IPS DF 4.7 (cell line): ENCODE results near the gene CYP4A11.
"Not testable (repeated sequence)": the region's sequence is repeated elsewhere in the genome, so short reads cannot be mapped to it uniquely, and the experiment has no call there.

Experiments
- DNase-seq: peaks from one replicate; pipeline ENCODE4 v3.0.0-alpha.2; 2013; ENCODE audit warnings: low spot score; ENCODE audit errors: extremely low read depth

Gene CYP4A11, protein sequence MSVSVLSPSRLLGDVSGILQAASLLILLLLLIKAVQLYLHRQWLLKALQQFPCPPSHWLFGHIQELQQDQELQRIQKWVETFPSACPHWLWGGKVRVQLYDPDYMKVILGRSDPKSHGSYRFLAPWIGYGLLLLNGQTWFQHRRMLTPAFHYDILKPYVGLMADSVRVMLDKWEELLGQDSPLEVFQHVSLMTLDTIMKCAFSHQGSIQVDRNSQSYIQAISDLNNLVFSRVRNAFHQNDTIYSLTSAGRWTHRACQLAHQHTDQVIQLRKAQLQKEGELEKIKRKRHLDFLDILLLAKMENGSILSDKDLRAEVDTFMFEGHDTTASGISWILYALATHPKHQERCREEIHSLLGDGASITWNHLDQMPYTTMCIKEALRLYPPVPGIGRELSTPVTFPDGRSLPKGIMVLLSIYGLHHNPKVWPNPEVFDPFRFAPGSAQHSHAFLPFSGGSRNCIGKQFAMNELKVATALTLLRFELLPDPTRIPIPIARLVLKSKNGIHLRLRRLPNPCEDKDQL

DNA sequence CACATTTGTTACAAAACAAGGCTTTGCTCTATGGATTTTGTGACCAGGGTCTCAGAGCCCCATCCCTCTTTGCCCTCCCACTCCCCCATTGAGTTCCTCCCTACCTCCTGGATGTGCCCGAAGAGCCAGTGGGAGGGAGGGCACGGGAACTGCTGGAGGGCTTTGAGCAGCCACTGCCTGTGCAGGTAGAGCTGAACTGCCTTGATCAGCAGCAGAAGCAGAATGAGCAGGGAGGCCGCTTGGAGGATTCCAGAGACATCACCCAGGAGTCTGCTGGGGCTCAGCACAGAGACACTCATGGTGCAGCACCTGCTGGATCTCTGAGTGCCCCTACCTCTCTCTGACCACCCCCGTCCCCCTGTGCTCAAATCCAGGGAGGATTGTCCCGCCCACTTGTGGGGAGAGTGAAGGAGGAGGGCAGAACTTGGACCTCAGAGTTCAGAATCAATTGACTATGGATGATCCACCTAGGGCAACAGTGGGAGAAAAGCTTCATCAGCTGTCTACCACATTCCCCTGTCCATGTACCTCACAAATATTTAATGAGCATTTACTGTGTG lies at the start of gene CYP4A11:
TSS of gene CYP4A11 (minus strand) at position 342 of the 560 bp plus-strand sequence. CDS start at position 299, 43 bp downstream.
- DNase-seq: no peak

DNA sequence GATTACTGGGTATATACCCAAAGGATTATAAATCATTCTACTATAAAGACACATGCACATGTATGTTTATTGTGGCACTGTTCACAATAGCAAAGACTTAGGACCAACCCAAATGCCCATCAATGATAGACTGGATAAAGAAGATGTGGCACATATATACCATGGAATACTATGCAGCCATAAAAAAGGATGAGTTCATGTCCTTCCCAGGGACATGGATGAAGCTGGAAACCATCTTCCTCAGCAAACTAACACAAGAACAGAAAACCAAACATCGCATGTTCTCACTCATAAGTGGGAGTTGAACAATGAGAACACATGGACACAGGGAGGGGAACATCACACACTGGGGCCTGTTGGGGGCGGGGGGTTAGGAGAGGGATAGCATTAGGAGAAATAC lies 49.3 kb upstream of the CYP4A11 start:
- DNase-seq: not testable (repeated sequence)

DNA sequence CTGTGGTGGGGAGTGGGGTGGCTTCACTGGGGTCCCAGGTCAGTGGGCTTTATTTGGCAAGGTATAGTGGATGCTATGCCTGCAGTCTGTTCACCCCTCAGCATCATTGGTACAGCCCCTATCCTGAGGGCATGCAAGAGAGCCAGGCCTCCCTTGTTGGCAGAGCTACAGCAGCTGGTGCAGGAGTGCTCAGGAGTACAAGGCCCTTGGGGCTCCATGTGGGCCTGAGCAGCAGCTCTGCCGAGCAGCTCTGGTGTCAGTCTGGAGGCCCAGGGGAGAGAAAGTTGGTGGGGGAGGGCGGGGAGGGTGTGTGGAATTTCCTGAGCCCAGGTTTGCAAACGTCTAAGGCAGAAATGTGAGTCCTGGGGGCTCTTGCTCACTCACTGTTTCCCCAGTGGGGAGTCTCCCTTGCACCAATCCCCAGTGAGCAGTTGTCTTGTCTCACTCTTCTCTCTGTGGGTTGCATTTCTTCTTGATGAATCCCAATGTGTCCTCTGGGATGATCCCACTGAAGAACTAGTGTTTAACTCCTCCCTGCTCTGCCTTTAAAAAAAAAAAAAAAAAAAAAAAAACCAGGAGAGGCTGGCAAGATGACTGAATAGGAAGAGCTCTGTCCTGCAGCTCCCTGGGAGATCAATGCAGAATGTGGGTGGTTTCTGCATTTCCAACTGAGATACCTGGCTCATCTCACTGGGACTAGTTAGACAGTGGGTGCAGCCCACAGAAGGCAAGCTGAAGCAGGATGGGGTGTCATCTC lies 42.7 kb upstream of the CYP4A11 start:
- no peak for DNase-seq

DNA sequence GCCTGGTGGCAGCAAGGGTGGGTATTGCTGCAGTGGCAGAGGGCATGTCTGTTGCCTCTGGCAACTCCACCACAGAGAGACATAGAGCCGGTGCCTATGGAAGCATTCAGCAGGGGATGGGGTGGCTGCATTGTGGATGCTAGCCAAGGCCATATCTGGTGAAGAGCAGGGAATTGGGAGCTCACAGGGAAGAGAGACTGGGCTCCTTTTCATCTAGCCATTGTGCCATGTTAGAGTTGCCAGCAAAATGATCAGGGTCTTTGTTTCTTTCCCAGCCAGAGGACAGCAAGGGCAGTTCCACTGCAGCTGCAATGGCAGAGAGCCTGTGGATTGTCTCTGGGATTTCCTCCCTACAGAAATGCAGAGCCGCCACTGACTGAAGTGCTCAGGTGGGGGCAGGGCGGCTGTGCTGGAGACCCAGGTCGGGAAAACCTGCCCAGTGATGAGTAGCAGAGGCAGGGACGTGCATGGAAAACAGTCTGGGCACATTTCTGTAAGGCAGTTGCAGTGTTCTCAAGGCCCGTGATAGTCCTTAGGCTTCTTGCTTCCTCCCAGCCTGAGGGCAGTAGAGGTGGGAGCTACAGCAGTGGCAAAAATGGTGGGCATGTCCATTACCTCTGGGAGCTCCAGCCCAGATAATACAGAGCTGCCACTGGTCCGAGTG lies 42.0 kb upstream of the CYP4A11 start:
- no peak for DNase-seq

DNA sequence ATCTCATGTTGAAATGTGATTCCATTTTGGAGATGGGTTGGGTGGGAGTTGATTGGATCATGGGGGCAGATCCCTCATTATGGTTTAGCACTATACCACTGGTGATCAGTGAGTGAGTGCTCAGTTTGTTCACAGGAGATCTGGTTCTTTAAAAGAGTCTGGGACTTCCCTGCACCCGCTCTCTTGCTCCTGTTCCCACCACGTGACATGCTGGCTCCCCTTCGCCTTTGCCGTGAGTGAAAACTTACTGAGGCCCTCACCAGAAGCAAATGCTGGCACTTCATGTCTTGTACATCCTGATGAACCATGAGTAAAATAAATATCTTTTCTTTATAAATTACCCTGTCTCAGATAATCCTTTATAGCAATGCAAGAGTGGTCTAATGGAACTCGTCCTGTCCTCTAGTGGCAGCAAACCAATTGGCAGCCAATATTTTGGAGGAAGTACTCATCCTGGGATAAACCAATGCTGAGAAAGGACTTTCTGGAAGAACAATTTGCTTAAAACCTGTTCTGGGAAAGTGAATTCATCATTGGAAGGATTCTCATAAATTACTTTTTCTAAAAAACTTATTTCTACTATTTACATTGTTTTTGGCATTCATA lies 27.8 kb upstream of the CYP4A11 start:
- no peak for DNase-seq

DNA sequence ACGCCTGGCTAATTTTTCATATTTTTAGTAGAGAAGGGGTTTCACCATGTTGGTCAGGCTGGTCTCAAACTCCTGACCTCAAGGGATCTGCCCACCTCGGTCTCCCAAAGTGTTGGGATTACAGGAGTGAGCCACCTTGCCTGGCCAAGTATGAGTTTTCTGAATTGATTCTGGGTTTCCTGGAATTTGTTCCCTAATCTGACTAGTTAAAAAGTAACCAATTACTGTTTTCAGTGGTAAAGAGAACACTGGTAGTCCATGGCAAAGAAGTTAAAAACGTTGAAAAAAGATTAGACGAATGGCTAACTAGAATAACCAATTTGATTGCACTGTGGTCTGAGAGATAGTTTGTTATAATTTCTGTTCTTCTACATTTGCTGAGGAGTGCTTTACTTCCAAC lies 21.0 kb upstream of the CYP4A11 start:
- not testable (repeated sequence) for DNase-seq

DNA sequence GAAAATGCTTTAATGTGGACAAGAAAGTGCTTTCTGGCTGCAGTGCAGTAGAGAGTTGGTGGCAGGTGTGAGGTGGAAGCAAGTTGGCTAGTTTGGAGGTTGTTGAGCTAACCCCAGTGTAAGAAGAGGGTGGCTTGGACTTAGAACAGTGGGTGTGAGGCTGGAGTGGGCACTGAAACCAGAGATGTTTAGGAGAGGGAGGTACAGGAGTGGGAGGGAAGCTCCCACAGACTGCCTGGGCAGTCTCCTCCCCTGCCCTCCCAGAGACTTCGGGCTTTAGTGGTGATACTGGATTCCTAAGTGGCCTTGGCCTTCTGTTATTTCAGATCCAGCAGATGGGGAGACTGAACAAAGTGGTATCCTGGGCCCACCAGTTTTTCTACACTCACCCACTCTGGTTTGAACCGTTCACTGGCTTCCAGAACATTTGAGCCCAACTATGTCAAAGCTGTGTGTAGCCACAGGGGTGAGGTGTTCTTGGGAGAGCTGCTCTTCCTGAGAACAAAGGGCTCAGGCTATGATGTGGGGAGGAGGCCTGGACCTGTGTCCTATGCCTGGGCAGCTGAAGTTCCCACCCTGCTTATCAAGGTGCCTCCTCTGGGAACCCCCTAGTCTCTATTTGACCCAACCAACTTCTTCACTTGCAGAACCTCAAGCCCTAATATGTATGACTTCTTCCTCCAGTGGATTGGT lies 19.9 kb upstream of the CYP4A11 start:
- DNase-seq: no peak

DNA sequence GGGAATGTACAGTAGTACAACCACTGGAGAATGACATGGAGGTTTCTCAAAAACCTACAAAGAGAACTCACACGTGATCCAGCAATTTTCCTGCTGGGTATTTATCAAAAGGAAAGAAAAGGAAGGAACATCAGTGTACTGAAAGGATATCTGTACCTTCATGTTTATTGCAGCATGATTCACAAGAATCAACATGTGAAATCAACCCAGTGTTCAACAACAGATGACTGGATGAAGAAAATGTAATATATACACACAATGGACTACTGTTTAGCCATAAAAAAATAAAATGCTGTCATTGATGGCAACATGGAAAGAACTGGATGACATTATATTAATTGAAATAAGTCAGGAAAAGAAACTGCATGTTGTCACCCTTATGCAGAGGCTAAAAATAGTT lies 19.0 kb upstream of the CYP4A11 start:
- no peak for DNase-seq

DNA sequence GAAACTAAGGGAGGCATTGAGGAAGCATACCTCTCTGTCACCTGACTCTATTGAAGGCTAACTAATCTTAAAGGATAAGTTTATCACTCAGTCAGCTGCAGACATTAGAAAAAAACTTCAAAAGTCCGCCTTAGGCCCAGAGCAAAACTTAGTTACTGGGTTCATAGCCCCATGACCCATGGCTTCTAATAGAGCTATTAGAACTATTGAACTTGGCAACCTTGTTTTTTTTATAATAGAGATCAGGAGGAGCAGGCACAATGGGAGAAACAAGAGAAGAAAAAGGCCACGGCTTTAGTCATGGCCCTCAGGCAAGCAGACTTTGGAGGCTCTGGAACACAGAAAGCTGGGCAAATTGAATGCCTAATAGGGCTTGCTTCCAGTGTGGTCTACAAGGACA lies 13.8 kb upstream of the CYP4A11 start:
- not testable (repeated sequence) for DNase-seq

DNA sequence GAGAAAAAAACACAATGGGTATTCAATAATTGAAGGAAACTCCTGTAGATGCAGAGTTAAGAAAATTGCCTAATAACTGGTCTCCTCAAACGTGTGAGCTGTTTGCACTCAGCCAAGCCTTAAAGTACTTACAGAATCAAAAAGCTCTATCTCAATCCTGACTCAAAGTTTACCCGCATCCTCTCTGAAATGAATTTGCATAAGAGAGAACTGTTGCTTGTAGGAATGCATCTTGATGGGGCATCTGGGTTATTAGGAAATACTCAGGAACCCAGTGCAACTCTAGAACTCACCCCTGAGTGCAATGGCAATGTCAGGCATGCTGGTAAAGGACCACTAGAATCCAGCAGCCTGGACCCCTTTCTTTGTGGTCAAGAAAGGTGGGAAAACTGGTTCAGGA lies 12.6 kb upstream of the CYP4A11 start:
- not testable (repeated sequence) for DNase-seq

DNA sequence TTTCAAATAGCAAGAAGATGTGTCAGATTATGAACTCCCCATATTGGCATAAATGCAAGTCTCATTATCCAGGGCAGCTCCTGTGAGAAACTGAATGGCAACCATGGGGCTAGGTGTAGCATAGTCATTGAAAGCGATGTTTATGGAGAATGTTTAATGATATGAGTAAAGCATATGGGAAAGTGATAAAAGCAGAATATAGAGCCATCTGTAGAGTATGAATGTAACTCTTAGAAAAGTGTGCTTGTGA lies 8.1 kb upstream of the CYP4A11 start:
- DNase-seq: not testable (repeated sequence)

DNA sequence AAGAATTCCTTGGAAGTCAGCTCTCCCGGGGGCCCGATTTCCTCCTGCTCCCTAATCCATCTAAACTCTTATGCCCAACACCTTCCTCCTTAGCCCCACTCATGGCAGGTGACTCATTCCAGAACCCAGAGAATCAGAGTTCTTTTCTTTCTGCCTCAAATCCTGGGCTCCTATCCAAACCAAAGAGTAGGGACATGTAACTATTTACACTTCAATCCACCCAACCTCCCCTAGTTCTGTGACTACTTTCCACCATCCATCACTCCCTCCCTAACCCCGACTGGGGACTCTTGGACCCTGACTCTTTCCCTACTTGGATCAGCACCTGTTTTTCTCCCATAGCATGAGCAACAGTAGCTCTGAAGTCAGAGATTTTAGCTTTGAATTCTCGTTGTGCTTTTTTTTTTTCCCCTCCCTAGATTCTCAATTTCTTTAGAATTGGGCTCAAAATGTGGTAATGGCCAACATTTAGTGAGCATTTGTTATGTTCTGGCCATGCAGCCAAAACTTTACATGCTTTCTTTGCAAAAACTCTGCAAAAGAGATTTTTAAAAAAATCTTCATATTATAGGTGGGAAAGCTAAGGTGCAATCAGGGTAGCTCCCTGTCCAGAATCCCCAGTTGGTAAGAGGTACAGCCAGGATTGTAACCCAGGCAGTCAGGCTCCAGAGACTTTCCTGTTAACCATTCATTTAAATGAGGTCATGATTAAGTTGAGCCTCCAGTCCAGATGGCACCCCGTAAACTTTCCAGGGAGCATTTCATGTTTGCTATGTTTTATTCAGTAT lies 7.5 kb upstream of the CYP4A11 start:
- DNase-seq: no peak

DNA sequence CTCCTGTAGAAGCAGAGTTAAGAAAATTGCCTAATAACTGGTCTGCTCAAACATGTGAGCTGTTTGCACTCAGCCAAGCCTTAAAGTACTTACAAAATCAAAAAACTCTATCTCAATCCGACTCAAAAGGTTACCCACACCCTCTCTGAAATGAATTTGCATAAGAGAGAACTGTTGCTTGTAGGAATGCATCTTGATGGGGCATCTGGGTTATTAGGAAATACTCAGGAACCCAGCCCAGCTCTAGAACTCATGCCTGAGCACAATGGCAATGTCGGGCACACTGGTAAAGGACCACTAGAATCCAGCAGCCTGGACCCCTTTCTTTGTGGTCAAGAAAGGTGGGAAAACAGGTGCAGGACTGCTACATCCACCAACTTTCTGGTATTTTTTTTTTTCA lies 6.4 kb upstream of the CYP4A11 start:
- not testable (repeated sequence) for DNase-seq

DNA sequence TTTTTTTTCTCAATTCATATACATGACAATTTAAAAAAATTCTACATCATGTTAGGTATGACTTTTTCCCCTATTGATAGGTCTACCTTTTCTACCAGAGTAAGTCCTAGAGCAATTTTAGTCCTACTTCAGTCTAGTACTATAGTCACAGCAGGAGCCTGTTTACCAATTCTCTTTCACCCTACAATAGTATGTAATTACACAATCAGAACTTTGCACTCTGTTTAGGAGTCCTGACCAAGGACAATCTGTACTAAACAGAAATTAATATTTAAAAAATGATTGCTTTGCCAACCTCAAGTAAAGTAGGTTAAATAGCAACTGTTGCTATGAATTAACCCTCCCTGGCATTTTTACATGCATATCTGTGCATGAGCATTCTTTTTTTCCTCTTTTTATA lies 810 bp upstream of the CYP4A11 start:
- no peak for DNase-seq

DNA sequence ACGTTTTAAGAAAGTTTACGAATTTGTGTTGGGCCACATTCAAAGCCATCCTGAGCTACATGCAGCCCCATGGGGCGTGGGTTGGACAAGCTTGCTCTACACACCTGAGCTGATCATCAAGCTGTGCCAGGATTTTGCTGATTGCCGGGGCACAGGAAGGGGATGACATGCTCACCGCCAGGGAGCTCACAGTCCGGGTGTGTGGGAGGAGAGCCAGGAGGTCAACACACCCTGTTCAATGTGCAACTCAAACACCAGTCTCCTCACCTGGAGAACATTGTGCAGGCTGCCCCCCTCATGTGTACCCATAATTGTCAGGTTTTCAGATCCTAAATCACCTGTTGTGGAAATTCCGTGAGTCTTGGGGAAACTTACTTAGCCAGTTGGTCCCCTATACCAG lies 969 bp downstream of the CYP4A11 start:
- no peak for DNase-seq

DNA sequence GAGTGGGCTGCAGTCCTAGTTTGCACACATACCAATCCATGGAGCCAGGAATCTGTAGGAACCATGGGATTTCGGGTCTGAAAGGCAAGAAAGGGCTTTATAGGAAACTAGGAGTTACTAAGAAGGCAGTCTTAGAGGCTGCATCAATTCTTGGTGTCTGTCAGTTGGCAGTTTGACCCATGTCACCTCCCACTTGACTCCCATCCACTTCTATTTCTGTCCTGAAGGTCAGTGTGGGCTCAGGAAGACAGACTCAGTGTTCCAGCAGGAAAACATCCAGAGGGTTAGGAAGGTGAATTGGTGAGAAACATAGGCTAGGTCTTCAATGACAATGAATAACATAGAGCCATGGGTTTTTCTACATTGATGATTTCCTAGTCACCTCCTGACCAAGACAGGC lies 4.0 kb downstream of the CYP4A11 start:
- DNase-seq: no peak

DNA sequence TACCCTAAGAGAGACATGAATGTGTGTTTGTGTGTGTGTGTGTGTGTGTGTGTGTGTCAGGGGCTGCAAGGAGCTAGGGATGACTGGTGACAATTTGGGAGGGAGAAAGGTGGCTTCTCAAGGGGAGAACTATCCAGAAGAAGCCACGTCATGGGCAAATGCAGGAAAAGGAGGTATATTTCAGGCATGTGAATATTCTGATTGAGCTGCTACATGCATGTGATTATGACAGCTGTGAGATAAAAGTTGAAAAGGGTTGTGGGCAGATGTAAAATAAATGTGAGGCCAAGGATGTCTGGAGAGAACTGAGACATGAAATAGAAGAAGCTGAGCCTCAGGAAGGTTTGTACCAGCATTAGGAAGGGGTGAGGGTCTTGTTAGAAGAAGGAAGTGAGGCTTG lies 4.5 kb downstream of the CYP4A11 start:
- no peak for DNase-seq

DNA sequence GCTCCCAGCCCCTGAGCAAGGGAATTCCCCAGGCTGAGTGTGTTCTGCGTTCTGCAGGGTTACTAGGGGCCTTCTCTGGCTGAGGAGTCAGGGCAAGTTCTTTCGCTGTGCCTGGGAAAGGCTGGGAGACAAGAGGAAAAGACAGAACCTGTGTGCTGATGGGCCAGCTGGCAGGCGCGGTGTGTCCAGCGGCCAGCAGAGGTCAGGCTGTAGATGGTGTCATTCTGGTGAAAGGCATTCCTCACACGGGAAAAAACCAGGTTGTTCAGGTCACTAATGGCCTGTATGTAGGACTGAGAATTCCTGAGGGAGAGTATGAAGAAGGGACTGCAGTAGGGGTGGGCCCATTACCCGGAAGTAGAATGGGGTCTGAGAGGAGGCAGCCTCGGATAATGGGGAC lies 6.4 kb downstream of the CYP4A11 start:
- DNase-seq: peak; percentile 22

DNA sequence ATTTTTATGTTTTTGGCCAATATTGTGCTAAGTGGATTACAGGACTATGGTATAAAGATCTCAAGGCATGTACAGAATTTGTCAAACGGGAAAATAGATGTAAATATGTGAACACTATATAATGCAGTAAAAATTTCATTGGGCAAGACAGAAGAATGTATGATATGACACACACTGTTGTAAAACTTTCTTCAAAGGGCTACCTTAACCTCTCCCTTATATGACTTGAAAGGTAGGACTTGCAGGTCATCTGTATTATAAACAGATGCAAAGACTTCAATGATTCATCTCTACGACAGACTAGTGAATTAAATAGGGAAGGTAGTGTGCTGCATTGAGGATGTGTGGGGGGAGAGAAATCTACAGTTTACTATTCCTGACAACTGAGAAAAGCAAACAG lies 9.3 kb downstream of the CYP4A11 start:
- not testable (repeated sequence) for DNase-seq

DNA sequence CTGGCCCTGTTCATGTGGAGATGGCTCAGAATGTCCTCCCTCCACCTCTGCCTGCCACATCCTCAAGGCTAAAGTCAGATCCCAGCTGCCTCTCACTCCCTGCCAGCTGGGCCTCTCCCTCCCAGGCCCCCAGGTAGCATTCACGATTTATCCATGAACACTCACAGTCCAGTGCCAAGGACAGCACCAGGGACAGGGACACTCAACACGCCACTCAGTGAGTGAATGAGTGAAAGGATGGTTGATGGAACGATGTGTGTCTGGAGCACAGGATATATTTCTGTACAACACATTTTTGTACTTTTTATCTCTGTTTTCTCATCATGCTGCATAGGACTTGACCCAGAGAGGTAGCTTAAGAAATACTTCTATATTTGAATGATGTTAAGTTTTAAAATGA lies 10.1 kb downstream of the CYP4A11 start:
- DNase-seq: no peak
